ENCODE data around the gene MAGEB3.

MAGEB3 gene

GRCh38 chrX:30215357-30215843 is 15.1 kb upstream of the MAGEB3 start, which contains the start of gene MAGEB2:
Gene MAGEB2, plus strand, starts transcription at chrX:30215563. Its CDS starts 3,018 bp downstream, at chrX:30218581.
- TF ChIP-seq CTCF (IDR thresholded peaks at IDR 0.05; ENCODE audit: low read depth, low read length, missing control alignments): no peak
- DNase-seq (ENCODE audit: extremely low read depth, low read depth): no peak
- H3K4me3 ChIP-seq (replicated peaks; ENCODE audit: low read depth, low read length): no peak within 1 kb of the TSS

GRCh38 chrX:30217465-30217864 is 13.0 kb upstream of the MAGEB3 start:
- H3K4me3 ChIP-seq (replicated peaks; ENCODE audit: low read depth, low read length): no peak overlapping the region
- DNase-seq (ENCODE audit: extremely low read depth, low read depth): no peak
- no peak for TF ChIP-seq CTCF (IDR thresholded peaks at IDR 0.05; ENCODE audit: low read depth, low read length, missing control alignments)

- DNase-seq (ENCODE audit: extremely low read depth, low read depth): no peak
- H3K4me3 ChIP-seq (replicated peaks; ENCODE audit: low read depth, low read length): no peak overlapping the region
- TF ChIP-seq CTCF (IDR thresholded peaks at IDR 0.05; ENCODE audit: low read depth, low read length, missing control alignments): no peak
These were observed 11.1 kb upstream of the MAGEB3 start for GRCh38 chrX:30219372-30219771.

- no peak for DNase-seq (ENCODE audit: extremely low read depth, low read depth)
- TF ChIP-seq CTCF (IDR thresholded peaks at IDR 0.05; ENCODE audit: low read depth, low read length, missing control alignments): no peak
These were observed 9.8 kb upstream of the MAGEB3 start for GRCh38 chrX:30220661-30221060.

GRCh38 chrX:30224536-30224935 is 5.9 kb upstream of the MAGEB3 start:
- H3K4me3 ChIP-seq (replicated peaks; ENCODE audit: low read depth, low read length): no peak overlapping the region
- TF ChIP-seq CTCF (IDR thresholded peaks at IDR 0.05; ENCODE audit: low read depth, low read length, missing control alignments): no peak
- DNase-seq (ENCODE audit: extremely low read depth, low read depth): no peak

More at GRCh38 chrX:30220661-30221060, 9.8 kb upstream of the MAGEB3 start:
- H3K4me3 ChIP-seq (replicated peaks; ENCODE audit: low read depth, low read length): no peak overlapping the region

GRCh38 chrX:30228526-30228925 is 1.9 kb upstream of the MAGEB3 start:
- no peak for TF ChIP-seq CTCF (IDR thresholded peaks at IDR 0.05; ENCODE audit: low read depth, low read length, missing control alignments)
- H3K4me3 ChIP-seq (replicated peaks; ENCODE audit: low read depth, low read length): no peak overlapping the region
- no peak for DNase-seq (ENCODE audit: extremely low read depth, low read depth)
